DND-41 (cell line): ENCODE results near the gene CTTN.

Source experiments
- ATAC-seq: fragments of 200-7000 bp; cut with Tn5 transposase; 3 replicates; pipeline ENCODE4 v1.9.1; 2021; ENCODE audit warnings: low read depth; ENCODE audit not compliant: insufficient read depth
- DNase-seq: peaks from one replicate; pipeline ENCODE4 v3.0.0-alpha.2; 2020
- H2AFZ ChIP-seq: 2 replicates; pipeline ENCODE4 v1.6.0; 2012; ENCODE audit warnings: low read depth, low read length
- H3K27ac ChIP-seq: 2 replicates; pipeline ENCODE4 v1.5.1; 2012; ENCODE audit warnings: low read length, inconsistent platforms
- H3K27me3 ChIP-seq: fragments of 200-600 bp; sonication (generic); 2 replicates; pipeline ENCODE4 v1.6.0; 2012; ENCODE audit warnings: low read length, mild to moderate bottlenecking, inconsistent platforms; ENCODE audit not compliant: insufficient read depth, poor library complexity
- H3K36me3 ChIP-seq: 2 replicates; pipeline ENCODE4 v1.5.1; 2012; ENCODE audit warnings: low read length, inconsistent platforms; ENCODE audit not compliant: insufficient read depth
- H3K4me1 ChIP-seq: 2 replicates; pipeline ENCODE4 v1.5.1; 2012; ENCODE audit warnings: mild to moderate bottlenecking, low read length; ENCODE audit not compliant: insufficient read depth
- H3K4me2 ChIP-seq: 2 replicates; pipeline ENCODE4 v1.6.0; 2012; ENCODE audit warnings: mild to moderate bottlenecking, moderate library complexity, low read length, inconsistent platforms; ENCODE audit not compliant: insufficient read depth
- H3K4me3 ChIP-seq, 2 experiments: fragments of 200-600 bp in 1 of 2; shearing (Covaris generic) in 1 of 2; 2 replicates each; pipeline ENCODE4 v1.5.1; 2012 to 2016; ENCODE audit warnings: inconsistent platforms in 2 of 2, low read length in 2 of 2, mild to moderate bottlenecking in 2 of 2, low read depth in 1 of 2, moderate library complexity in 1 of 2
- H3K79me2 ChIP-seq: 2 replicates; pipeline ENCODE4 v1.6.0; 2012; ENCODE audit warnings: low read length, inconsistent platforms; ENCODE audit not compliant: insufficient read depth
- H3K9ac ChIP-seq: 2 replicates; pipeline ENCODE4 v1.6.0; 2012; ENCODE audit warnings: low read depth, mild to moderate bottlenecking, inconsistent platforms, low read length, moderate library complexity
- H3K9me3 ChIP-seq: 2 replicates; pipeline ENCODE4 v1.5.1; 2012; ENCODE audit warnings: low read length, moderate library complexity, mild to moderate bottlenecking, inconsistent platforms; ENCODE audit not compliant: insufficient read depth, severe bottlenecking
- H4K20me1 ChIP-seq: 2 replicates; pipeline ENCODE4 v1.6.0; 2012; ENCODE audit warnings: low read length; ENCODE audit not compliant: insufficient read depth
- EZH2 ChIP-seq: IDR thresholded peaks from 3 replicates; pipeline ENCODE4 v1.6.1; 2012; ENCODE audit warnings: borderline replicate concordance, low read depth, mild to moderate bottlenecking, moderate library complexity, low read length, inconsistent platforms; ENCODE audit not compliant: severe bottlenecking
- TF ChIP-seq, protein P1 (sequence below): IDR thresholded peaks from 2 replicates; pipeline ENCODE4 v1.5.1; 2012; ENCODE audit warnings: borderline replicate concordance, low read length, moderate library complexity, mild to moderate bottlenecking; ENCODE audit not compliant: poor library complexity, severe bottlenecking; ENCODE audit errors: extremely low read depth

Gene CTTN

DNA sequence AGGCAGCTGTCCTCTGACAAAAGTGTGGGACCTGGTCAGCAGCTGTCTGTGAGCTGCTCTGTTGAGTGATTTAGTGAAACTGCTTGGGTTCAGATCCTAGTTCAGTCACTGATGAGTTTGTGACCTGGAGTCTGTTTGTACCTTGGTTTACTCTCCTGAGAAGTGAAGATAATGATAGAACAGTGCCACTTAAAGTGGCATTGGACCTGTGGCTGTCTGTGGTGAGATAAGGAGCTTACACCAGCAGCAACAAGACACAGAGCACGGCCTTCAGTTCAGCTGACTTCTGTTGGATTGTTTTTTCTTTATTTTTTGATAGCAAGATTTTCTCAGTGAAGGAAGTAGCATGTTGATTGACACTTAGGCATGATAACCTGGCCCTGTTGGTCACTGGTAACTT, 46.2 kb upstream of the CTTN start:
- Histone ChIP-seq H3K9ac (no peak overlapping the region), H4K20me1 (no peaks in the 10 kb centered on the region), H3K79me2 (no peaks in the 10 kb centered on the region), H3K27ac (no peak overlapping the region), H3K4me2 (no peak overlapping the region), H3K4me3 (no peak overlapping the region), H3K4me1 (no peaks in the 10 kb centered on the region), H2AFZ (no peak overlapping the region), H3K27me3 (no peaks in the 10 kb centered on the region), H3K36me3 (peaks cover 76% of the 10 kb centered on the region), H3K9me3 (no peaks in the 10 kb centered on the region)
- DNase-seq, result no peak
- TF ChIP-seq EZH2, result no peak
- TF ChIP-seq, protein P1, sequence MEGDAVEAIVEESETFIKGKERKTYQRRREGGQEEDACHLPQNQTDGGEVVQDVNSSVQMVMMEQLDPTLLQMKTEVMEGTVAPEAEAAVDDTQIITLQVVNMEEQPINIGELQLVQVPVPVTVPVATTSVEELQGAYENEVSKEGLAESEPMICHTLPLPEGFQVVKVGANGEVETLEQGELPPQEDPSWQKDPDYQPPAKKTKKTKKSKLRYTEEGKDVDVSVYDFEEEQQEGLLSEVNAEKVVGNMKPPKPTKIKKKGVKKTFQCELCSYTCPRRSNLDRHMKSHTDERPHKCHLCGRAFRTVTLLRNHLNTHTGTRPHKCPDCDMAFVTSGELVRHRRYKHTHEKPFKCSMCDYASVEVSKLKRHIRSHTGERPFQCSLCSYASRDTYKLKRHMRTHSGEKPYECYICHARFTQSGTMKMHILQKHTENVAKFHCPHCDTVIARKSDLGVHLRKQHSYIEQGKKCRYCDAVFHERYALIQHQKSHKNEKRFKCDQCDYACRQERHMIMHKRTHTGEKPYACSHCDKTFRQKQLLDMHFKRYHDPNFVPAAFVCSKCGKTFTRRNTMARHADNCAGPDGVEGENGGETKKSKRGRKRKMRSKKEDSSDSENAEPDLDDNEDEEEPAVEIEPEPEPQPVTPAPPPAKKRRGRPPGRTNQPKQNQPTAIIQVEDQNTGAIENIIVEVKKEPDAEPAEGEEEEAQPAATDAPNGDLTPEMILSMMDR, result no peak
- ATAC-seq, result no peak

DNA sequence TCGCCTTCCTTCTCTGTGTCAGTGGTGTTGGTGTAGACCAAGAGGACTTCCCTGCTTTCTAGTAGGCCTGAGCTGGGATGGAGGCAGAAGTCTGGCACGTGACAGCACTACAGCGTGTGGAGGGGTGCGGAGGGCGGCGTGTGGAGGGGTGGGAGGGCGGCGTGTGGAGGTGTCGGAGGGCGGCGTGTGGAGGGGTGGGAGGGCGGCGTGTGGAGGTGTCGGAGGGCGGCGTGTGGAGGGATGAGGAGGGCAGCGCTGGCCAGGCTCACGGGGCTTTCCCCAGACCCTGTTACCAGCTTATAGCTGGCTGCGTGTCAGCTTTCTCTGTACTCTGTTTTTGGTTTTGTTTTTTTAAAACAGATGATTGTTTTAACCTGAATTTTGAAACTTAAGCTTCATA, 45.7 kb upstream of the CTTN start:
- H3K4me1 ChIP-seq, result no peaks in the 10 kb centered on the region
- no peak for DNase-seq
- H2AFZ ChIP-seq, result no peak overlapping the region
- H4K20me1 ChIP-seq, result no peaks in the 10 kb centered on the region
- TF ChIP-seq, protein P1, result no peak
- TF ChIP-seq EZH2, result no peak
- no peaks in the 10 kb centered on the region for H3K79me2 ChIP-seq
- no peak overlapping the region for H3K27ac ChIP-seq
- no peak overlapping the region for H3K4me2 ChIP-seq
- no peaks in the 10 kb centered on the region for H3K27me3 ChIP-seq
- H3K4me3 ChIP-seq, result no peak overlapping the region
- ATAC-seq, result no peak
- H3K9me3 ChIP-seq, result no peaks in the 10 kb centered on the region
- peaks cover 75% of the 10 kb centered on the region for H3K36me3 ChIP-seq
- no peak overlapping the region for H3K9ac ChIP-seq

DNA sequence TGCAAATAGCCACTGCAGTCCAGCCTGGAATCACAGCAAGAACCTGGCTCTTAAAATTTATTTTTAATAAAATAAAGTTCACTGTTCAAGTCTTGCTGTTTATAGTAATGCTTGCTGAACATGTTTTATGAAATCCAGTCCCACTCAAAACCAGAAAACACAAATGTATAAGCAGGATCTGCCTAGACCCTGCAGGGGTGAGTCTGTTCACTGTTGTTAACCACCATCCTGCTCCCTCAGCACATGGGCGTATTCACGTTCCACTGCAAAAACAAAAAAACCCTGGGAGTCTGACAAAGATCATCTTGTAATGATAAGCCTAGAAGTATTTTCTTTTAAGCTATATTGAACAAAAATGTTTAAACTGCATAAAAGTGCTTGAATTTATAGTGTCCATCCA, 45.0 kb upstream of the CTTN start:
- H3K27ac ChIP-seq, result no peak overlapping the region
- H3K4me3 ChIP-seq, result no peak overlapping the region

More for the DNA sequence above, 45.0 kb upstream of the CTTN start:
- peaks cover 71% of the 10 kb centered on the region for H3K36me3 ChIP-seq
- TF ChIP-seq EZH2, result no peak
- TF ChIP-seq, protein P1, result no peak
- no peaks in the 10 kb centered on the region for H3K27me3 ChIP-seq
- H3K79me2 ChIP-seq, result no peaks in the 10 kb centered on the region
- no peaks in the 10 kb centered on the region for H3K9me3 ChIP-seq
- H3K4me1 ChIP-seq, result no peaks in the 10 kb centered on the region
- no peak overlapping the region for H3K9ac ChIP-seq
- H4K20me1 ChIP-seq, result no peaks in the 10 kb centered on the region
- no peak overlapping the region for H3K4me2 ChIP-seq
- ATAC-seq (no peak), DNase-seq (no peak)
- H2AFZ ChIP-seq, result no peak overlapping the region
